HG02798 (cell line): ENCODE measurements around the gene SLC4A3.

Source experiments
- ATAC-seq: cut with Tn5 transposase; IDR thresholded peaks from one replicate; pipeline ENCODE4 v1.9.1; 2021; ENCODE audit warnings: mild to moderate bottlenecking; ENCODE audit not compliant: unreplicated experiment, poor library complexity

Gene SLC4A3

GRCh38 chr2:219611866-219612576 lies 15.4 kb upstream of the SLC4A3 start:
- ATAC-seq = no peak

DNA sequence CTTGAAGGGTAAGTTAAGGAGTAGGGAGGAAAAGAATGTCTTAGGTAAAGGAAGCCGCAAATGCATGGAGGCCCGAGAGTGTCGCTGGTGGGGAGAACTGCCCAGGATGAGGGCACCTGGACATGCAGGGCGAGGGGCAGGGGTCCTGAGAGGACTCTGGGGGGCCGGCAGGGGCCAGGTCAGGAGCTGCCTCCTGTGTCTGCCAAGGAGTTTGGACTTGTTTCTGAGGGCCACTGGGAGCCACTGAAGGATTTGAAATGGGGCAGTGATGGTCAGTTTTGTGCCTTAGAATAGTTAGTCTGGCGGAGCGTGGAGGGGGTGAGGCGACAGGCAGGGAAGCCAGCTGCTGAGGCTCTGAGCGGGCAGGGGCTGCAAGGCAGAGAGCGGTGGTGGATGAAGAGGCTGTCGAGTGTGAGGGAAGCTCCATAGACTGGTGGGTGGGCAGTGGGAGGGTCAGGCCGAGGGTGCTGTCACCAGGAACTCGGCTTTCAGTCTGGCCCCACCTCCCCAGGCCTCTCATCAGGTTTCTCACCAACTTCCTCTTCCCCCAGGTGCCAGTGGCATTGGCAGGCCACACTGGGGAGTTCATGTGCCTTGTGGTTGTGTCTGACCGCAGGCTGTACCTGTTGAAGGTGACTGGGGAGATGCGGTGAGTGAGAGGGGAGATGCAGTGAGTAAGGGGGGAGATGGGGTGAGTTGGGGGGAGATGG lies 14.7 kb upstream of the SLC4A3 start:
- ATAC-seq = no peak

DNA sequence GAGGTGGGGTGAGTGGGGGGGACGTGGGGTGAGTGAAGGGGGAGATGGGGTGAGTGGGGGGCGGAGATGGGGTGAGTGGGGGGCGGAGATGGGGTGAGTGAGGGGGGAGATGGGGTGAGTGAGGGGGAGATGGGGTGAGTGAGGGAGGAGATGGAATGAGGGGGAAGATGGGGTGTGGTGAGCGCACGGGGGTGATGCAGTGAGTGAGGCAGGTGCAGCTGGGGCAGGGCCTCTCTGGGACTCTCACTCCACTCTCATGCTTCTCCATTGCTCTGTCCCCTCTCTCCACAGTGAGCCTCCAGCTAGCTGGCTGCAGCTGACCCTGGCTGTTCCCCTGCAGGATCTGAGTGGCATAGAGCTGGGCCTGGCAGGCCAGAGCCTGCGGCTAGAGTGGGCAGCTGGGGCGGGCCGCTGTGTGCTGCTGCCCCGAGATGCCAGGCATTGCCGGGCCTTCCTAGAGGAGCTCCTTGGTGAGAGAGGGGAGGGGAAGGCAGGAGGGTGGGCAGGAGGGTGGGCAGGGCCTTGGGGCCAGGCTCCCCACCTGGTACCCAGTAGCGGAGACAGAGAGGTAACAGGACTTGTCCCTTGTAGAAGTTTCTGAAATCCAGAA lies 13.9 kb upstream of the SLC4A3 start:
- ATAC-seq = no peak

- ATAC-seq = no peak
Measured at GRCh38 chr2:219614076-219614860, 13.2 kb upstream of the SLC4A3 start.

- ATAC-seq = no peak
Measured at GRCh38 chr2:219615036-219615435, 12.4 kb upstream of the SLC4A3 start.

DNA sequence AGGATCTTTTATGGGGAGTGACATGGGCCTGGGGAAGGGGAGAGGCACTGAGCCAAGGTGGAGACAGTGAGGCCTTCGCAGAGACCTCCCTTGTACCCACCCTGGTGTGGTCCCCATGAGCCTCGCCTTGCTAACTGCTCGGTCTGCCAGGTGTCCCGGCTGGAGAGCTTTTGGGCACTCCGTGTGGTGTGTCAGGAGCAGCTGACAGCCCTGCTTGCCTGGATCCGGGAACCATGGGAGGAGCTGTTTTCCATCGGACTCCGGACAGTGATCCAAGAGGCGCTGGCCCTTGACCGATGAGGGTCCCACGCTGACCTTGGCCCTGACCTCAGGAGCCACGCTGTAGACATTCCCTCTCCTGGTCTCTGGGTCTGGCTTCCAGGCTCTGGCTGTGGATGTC lies 11.5 kb upstream of the SLC4A3 start:
- no peak for ATAC-seq

DNA sequence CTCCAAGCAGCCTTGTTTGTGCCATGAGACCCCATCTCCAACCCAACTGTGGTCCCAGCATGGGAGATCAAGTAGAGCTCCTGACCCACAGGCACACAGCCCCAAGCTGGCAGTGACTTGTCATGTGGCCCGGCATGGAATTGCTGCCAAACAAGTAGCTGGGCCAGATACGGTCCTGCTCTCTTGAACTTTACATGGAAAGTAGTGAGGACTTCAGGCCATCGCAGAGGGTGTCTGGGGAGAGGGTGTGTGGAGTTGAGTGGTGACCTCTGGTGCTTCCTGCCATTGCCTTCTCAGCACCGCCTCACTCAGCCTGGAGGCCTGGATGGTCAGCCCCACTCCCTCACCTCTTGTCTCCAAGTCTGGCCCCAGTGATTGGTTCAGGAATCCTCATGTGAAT lies 10.9 kb upstream of the SLC4A3 start:
- ATAC-seq = no peak

GRCh38 chr2:219618733-219619122 lies 8.7 kb upstream of the SLC4A3 start:
- ATAC-seq = no peak

- ATAC-seq = no peak
Measured at GRCh38 chr2:219619235-219619634, 8.2 kb upstream of the SLC4A3 start.

- no peak for ATAC-seq
Measured at GRCh38 chr2:219620546-219620945, 6.9 kb upstream of the SLC4A3 start.

GRCh38 chr2:219621935-219622334 lies 5.5 kb upstream of the SLC4A3 start:
- ATAC-seq = no peak

GRCh38 chr2:219622472-219622871 lies 5.0 kb upstream of the SLC4A3 start:
- ATAC-seq = no peak

DNA sequence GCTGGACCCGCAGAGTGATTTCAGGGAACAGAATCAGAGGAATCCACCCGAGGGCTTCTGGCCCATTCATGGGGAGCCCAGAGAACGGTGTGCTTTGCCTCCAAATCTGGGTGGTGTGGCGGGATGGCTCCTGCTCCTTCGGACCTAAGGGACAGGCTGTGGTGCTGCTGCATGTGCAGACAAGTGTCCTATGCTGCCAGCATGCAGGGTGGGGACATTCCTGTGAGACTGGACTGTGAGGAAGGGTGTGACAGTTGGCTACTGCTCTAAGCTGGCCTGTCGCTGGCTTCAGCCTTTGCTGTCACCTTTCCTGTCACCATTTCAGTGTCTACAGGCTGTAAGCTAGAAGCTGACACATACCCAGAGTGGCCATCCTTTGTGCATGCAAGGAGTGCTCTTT lies 2.9 kb upstream of the SLC4A3 start:
- no peak for ATAC-seq

- no peak for ATAC-seq
Measured at GRCh38 chr2:219625179-219625578, 2.3 kb upstream of the SLC4A3 start.

DNA sequence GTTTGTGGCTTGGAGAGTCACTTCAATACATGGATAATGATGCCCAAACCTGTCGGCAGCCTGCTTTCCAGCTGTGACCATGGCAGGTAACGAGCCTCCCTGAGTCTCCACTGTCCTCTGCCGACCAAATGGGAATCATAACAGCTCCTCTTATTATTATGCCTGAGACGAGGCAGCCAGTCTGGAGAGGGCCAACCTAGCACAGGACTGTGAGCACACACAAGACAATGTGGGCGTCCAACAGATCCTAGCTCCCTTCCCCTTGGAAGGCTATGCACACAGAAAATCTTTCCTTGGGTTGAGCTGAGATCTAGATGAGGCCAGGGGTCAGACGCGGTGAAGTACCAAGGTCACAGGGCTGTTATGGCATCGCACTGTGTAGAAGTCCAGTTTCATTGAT lies 890 bp upstream of the SLC4A3 start:
- no peak for ATAC-seq

- no peak for ATAC-seq
Measured at GRCh38 chr2:219628235-219628985, 980 bp downstream of the SLC4A3 start.

- ATAC-seq = no peak
Measured at GRCh38 chr2:219628986-219629901, 1.8 kb downstream of the SLC4A3 start.

- ATAC-seq = no peak
Measured at GRCh38 chr2:219629976-219630695, 2.7 kb downstream of the SLC4A3 start.
